SH-SY5Y (cell line): ENCODE data around the gene CDK10.

ENCODE experiments used
- GATA2 ChIP-seq: IDR thresholded peaks from 2 replicates; pipeline ENCODE4 v1.6.1; 2011; ENCODE audit warnings: mild to moderate bottlenecking, low read depth, low read length
- GATA3 ChIP-seq: IDR thresholded peaks from 2 replicates; pipeline ENCODE4 v1.6.1; 2011; ENCODE audit warnings: low read depth, mild to moderate bottlenecking, low read length, moderate library complexity

Gene CDK10

DNA sequence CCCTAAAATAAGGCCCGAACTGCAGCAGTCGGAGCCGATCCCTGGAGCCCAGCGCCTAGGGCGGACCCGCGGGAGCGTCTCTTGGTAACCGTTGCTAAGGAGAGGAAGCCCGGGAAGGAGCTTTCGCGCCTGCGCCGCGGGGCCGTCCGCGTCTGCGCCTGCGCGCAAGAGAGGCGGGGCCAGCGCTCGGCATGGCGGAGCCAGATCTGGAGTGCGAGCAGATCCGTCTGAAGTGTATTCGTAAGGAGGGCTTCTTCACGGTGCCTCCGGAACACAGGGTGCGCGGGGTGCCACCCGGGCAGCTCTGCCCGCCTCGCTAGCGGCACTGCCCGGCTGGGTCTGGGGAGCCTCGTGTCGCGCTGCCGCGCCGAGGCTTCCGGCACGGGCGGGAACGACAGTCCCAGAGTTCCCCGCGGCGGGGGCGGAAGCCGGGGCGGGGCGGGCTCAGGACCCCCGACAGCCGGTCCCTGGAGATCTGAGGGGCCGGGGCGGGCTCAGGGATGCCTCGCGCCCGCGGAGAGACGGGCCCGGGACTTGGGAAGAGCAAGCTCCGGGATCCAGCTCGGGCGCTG is at the start of gene CDK10:
TSS of gene CDK10 (plus strand) at position 170 of the 572 bp plus-strand sequence. CDS start at position 192, 22 bp downstream.
- TF ChIP-seq GATA2 (no peak; the same call in 1 of the 2 replicates), GATA3 (no peak)

DNA sequence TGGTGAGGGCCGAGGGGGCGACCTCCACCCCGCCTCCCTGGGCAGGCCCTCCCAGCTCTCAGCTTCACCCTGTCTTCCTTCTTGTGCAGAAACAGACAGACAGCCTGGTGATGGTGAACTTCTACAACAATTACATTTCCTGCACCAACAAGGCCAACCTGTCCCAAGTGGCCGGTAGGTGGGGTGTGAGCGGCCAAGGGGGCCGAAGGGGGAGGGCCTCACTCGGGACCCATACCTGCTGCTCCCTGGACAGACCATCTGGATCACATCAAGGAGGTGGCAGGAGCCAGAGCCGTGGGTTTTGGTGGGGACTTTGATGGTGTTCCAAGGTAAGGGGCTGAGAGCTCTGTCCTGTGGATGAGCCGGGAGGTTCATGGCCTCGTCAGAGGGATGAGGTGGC is 49.1 kb upstream of the CDK10 start:
- TF ChIP-seq GATA2 (no peak), GATA3 (no peak)

DNA sequence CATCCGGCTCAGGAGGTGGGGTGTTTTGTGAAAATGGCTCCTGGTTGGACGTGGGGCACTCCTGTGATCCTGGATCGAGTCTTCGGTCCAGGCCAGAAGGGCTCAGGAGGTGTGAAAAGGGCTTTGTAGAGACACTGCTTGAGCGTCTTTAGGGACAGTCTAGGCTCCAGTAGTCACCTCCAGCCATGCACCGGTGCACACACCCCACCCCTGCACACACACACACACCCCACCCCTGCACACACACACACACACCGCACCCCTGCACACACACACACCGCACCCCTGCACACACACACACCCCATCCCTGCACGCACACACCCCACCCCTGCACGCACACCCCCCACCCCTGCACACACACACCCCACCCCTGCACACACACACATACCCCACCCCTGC is 48.0 kb upstream of the CDK10 start:
- TF ChIP-seq GATA3 (no peak), GATA2 (no peak)

GRCh38 chr16:89639385-89639784 is 47.1 kb upstream of the CDK10 start:
- TF ChIP-seq GATA2, result no peak
- no peak for TF ChIP-seq GATA3

GRCh38 chr16:89641458-89642119 is 44.9 kb upstream of the CDK10 start:
- TF ChIP-seq GATA3 (no peak), GATA2 (no peak)

GRCh38 chr16:89642574-89642973 is 43.9 kb upstream of the CDK10 start:
- TF ChIP-seq GATA2, result no peak
- TF ChIP-seq GATA3, result no peak

DNA sequence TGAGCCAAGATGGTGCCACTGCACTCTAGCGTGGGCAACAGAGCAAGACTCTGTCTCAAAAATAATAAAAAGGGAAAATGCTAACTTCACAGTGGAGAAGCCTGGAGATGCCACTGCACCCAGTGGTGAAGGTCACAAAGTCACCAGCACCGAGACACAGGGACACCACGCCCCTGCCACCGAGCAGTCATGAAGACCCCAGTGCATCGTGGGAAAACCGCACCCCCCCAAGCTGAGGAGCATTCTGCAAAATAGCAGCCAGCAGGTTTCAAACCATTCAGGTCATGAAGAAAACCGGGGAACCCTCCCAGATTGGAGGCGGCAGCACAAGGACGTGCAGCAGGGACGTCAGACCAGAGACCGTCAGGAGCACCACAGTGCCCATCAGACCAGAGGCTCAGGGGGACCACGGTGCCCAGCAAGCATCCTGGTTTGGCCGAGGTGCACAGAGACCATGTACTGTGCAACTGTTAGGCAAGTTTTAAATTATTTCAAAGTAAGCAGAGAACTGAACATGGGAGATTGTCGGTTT is 42.7 kb upstream of the CDK10 start:
- no peak for TF ChIP-seq GATA3
- TF ChIP-seq GATA2, result no peak

DNA sequence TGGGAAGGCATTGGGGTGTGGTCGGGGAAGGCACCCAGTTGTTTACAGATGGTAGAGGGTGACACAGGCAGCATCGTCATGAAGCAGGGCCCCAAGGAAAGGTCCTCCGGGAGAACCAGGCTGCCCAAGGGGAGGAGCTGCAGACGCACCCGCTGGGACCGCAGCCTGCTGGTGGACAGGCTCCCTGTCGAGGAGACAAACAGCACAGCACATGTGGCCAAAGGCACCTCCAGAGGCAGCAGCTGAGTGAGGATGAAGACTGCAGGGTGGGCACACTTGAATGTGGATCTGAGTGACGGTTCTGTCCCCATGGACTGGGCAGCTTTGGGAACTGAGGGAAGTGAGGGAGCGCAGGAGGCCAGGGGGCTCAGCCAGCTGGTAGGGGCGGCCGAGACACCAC is 41.4 kb upstream of the CDK10 start:
- TF ChIP-seq GATA2, result no peak
- no peak for TF ChIP-seq GATA3

GRCh38 chr16:89646270-89646669 is 40.2 kb upstream of the CDK10 start:
- TF ChIP-seq GATA2 (no peak), GATA3 (no peak)

GRCh38 chr16:89646906-89647305 is 39.6 kb upstream of the CDK10 start:
- TF ChIP-seq GATA2 (no peak), GATA3 (no peak)

DNA sequence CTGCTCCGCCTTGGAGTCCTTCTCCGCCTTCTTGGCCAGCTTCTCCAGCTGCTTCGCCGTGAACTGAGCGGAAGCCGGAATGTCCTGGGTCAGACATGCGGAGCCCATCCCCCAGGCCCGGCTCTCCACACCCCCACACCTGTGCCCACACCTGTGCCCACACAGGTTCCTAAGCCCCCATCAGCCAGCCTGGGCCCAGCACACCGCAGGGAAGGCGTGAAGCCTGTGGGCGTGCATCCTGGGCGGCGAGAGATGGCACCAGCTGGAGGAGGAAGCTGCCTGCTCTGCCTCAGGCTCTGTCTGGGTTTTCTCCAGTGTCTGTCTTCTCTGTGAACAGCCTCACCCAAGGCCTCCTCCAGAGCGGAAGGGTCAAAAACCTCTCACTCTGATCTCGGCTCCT is 34.9 kb upstream of the CDK10 start:
- no peak for TF ChIP-seq GATA2

DNA sequence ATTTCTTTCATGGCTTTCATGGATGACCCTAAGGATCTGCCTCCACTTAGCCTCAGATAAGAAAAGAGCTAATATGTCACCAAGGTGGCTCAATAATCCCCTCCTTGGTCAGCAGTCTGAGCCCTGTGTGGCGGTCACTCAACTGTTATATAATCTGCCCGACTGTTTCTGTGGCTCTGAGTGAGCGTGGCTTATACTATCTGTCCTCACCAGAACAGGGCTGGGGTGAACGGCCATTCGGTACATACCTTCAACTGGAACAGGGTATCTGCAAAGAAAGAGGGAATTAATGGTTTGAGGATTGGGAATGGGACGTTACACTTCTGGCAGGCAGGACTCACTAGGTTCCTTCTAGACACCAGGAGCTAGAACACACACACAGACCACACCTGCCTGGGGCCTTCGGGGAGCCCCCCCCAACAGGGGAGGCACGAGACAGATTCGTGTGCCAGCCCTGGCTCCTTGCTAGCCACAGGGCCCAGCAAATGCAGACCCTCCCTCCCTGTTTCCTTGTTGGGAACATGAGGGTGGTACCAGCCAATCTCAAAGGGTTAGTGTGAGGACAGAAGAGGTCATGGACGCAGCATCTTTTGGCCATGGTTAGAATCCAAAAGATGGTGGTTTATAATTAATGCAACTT is 32.7 kb upstream of the CDK10 start:
- TF ChIP-seq GATA3, result no peak
- TF ChIP-seq GATA2, result no peak

- TF ChIP-seq GATA2, result no peak
- TF ChIP-seq GATA3, result no peak
Measured at GRCh38 chr16:89655062-89655643, 31.3 kb upstream of the CDK10 start.

DNA sequence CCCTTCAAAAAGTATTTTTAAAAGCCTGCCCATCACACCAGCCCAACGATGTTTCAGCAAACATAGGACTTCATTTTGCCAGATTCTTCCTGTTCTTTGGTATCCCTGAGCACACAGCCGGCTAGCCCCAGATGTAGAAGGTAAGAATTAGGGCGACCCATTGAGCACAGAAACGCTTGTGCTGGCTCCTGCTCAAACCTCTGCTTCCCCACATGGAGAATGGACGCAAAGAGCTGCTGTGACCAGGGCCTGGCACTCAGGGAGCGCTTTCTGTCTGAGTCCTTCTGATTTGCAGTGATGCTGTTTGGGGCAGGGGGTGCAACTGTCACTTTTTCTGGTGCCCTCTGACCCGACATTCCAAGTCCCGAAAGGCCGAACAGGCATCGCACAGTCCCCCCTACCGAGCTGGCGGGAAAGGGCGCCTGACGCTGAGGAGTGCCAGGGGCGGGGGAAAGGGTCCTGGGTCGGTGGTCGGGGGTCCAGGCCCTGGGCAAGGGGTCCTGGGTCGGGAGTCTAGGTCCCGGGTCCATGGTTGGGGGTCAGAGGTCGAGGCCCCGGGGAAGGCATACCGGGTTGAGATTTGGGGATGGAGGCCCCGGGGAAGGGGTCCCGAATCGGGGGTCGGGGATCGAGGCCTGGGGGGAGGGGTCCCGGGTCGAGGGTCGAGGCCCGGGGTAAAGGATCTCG is 29.9 kb upstream of the CDK10 start:
- no peak for TF ChIP-seq GATA3
- TF ChIP-seq GATA2, result no peak
